Uterus (tissue), 2 donors: Measurements from ENCODE around the gene UBE2QL1.

Experiments
- CTCF ChIP-seq, 4 experiments: fragments of 200-600 bp in 2 of 4; fragments of 450-650 bp in 2 of 4; sonication (generic) in 2 of 4; IDR thresholded peaks; one replicate each; pipeline ENCODE4 v1.5.1; 2016 to 2019; ENCODE audit warnings: antibody characterized with exemption in 4 of 4, mild to moderate bottlenecking in 2 of 4, moderate library complexity in 1 of 4
- POLR2A ChIP-seq, 2 donors: fragments of 450-650 bp; IDR thresholded peaks; one replicate each; pipeline ENCODE4 v1.6.1; 2016; ENCODE audit warnings: antibody characterized with exemption in 2 of 2, mild to moderate bottlenecking in 1 of 2, moderate library complexity in 1 of 2

GRCh38 chr5:6454628-6455053 lies 6.0 kb downstream of the UBE2QL1 start:
- TF ChIP-seq CTCF (IDR thresholded peaks at IDR 0.05), result no peak
- no peak for TF ChIP-seq POLR2A (IDR thresholded peaks at IDR 0.05)
